Chondrocyte (in vitro differentiated cells): Measurements from ENCODE around the gene MPL. TPM values are rescaled to one million over a fixed set of nuclear protein-coding genes. Genes with fewer than 3 reads are reported as not detected.

ENCODE experiments used
- DNase-seq: peaks from one replicate; pipeline ENCODE4 v3.0.0; 2021; ENCODE audit warnings: mixed read lengths, low spot score
- H3K27ac Mint-ChIP-seq: one replicate; pipeline ENCODE4 v1.8.0; 2021; ENCODE audit warnings: mild to moderate bottlenecking, moderate library complexity, mixed read lengths; ENCODE audit not compliant: unreplicated experiment
- H3K27me3 Mint-ChIP-seq: 2 replicates; pipeline ENCODE4 v1.8.0; 2021; ENCODE audit warnings: low read depth, mixed read lengths
- H3K36me3 Mint-ChIP-seq: 2 replicates; pipeline ENCODE4 v1.8.0; 2021; ENCODE audit warnings: low read depth, mixed read lengths
- H3K4me1 Mint-ChIP-seq: 2 replicates; pipeline ENCODE4 v1.8.0; 2021; ENCODE audit warnings: low read depth, mild to moderate bottlenecking, mixed read lengths
- H3K4me3 Mint-ChIP-seq: one replicate; pipeline ENCODE4 v1.8.0; 2021; ENCODE audit warnings: mild to moderate bottlenecking, moderate library complexity, mixed read lengths; ENCODE audit not compliant: unreplicated experiment
- H3K9me3 Mint-ChIP-seq: 2 replicates; pipeline ENCODE4 v1.8.0; 2021; ENCODE audit warnings: low read depth, mixed read lengths
- CTCF ChIP-seq: fragments of 200-600 bp; sonication (generic); IDR thresholded peaks from 2 replicates; pipeline ENCODE4 v1.5.0; 2021; ENCODE audit warnings: antibody characterized with exemption, mild to moderate bottlenecking, moderate library complexity
- total RNA-seq: library from RNA; stranded (reverse); gene quantifications from 3 replicates; pipeline ENCODE4 v1.2.1, GENCODE V29; 2021

MPL gene
- total RNA-seq, 1 donor from 2014 or later, result not detected

- no peaks in the 10 kb centered on the region for H3K9me3 Mint-ChIP-seq
- H3K36me3 Mint-ChIP-seq, result peaks cover 33% of the 10 kb centered on the region
- H3K4me3 Mint-ChIP-seq, result no peak overlapping the region
- H3K27me3 Mint-ChIP-seq, result no peaks in the 10 kb centered on the region
- no peaks in the 10 kb centered on the region for H3K4me1 Mint-ChIP-seq
- H3K27ac Mint-ChIP-seq, result peak overlapping the region; percentile 18
- TF ChIP-seq CTCF, result no peak
- DNase-seq, result no peak
Measured at GRCh38 chr1:43382027-43382779, 44.6 kb downstream of the MPL start.

GRCh38 chr1:43383449-43383848 lies 45.8 kb downstream of the MPL start:
- Mint-ChIP-seq H3K9me3 (no peaks in the 10 kb centered on the region), H3K27ac (no peak overlapping the region), H3K4me1 (peaks cover 11% of the 10 kb centered on the region), H3K36me3 (peaks cover 33% of the 10 kb centered on the region), H3K27me3 (no peaks in the 10 kb centered on the region), H3K4me3 (no peak overlapping the region)
- DNase-seq, result no peak
- peak; percentile 54 for TF ChIP-seq CTCF

- H3K36me3 Mint-ChIP-seq, result peaks cover 33% of the 10 kb centered on the region
- no peaks in the 10 kb centered on the region for H3K9me3 Mint-ChIP-seq
- DNase-seq, result no peak
- H3K4me3 Mint-ChIP-seq, result no peak overlapping the region
- no peaks in the 10 kb centered on the region for H3K27me3 Mint-ChIP-seq
- no peak for TF ChIP-seq CTCF
- H3K27ac Mint-ChIP-seq, result no peak overlapping the region
- H3K4me1 Mint-ChIP-seq, result peaks cover 37% of the 10 kb centered on the region
Measured at GRCh38 chr1:43386676-43387075, 49.1 kb downstream of the MPL start.

GRCh38 chr1:43387976-43388599 lies 50.5 kb downstream of the MPL start:
- H3K27ac Mint-ChIP-seq, result peak overlapping the region; percentile 100
- H3K27me3 Mint-ChIP-seq, result no peaks in the 10 kb centered on the region
- H3K4me1 Mint-ChIP-seq, result peaks cover 37% of the 10 kb centered on the region
- no peak for DNase-seq
- H3K36me3 Mint-ChIP-seq, result peaks cover 29% of the 10 kb centered on the region
- no peak for TF ChIP-seq CTCF
- peak overlapping the region; percentile 100 for H3K4me3 Mint-ChIP-seq
- no peaks in the 10 kb centered on the region for H3K9me3 Mint-ChIP-seq

- DNase-seq, result no peak
- Mint-ChIP-seq H3K9me3 (no peaks in the 10 kb centered on the region), H3K36me3 (peaks cover 25% of the 10 kb centered on the region), H3K27ac (peak overlapping the region; percentile 100), H3K4me3 (peak overlapping the region; percentile 100), H3K4me1 (peaks cover 37% of the 10 kb centered on the region), H3K27me3 (no peaks in the 10 kb centered on the region)
- TF ChIP-seq CTCF, result no peak
Measured at GRCh38 chr1:43388613-43389012, 51.0 kb downstream of the MPL start.
